GM18507 (cell line): Measurements from ENCODE around the gene MCC.

ENCODE experiments used
- DNase-seq: peaks from one replicate; pipeline ENCODE4 v3.0.0; 2011; ENCODE audit warnings: low read depth; ENCODE audit not compliant: insufficient read length; ENCODE audit errors: extremely low spot score
- FAIRE-seq: peaks from 2 replicates; lab custom pipeline; 2011; peaks lifted over from hg19 to GRCh38; lab: Jason Lieb, UNC

Gene MCC

DNA sequence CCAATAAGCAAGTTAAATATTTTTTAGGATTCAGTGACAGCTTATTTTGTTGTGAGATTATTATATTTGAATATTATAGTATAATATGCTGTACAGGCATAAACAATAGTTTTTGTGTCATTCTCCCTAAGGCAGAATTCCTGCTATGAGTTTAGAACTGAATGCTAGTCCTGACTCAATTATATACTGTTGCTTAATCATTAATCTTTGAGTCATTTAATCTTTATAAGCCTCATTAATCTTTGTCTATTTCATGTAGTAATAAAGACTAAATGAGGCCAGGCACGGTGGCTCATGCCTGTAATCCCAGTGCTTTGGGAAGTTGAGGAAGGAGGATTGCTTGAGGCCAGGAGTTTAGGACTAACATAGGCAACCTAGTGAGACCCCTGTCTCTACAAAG is 515.2 kb downstream of the MCC start:
- no peak for FAIRE-seq
- no peak for DNase-seq
